Stomach smooth muscle (tissue), 2 donors: Measurements from ENCODE around the gene IGSF21.
A peak's percentile ranks its signal among the peaks of the same experiment; 100 is the strongest.

ENCODE experiments used
- H3K27ac ChIP-seq: one replicate; pipeline ENCODE4 v1.7.0; 2013; ENCODE audit warnings: mild to moderate bottlenecking, low read length, inconsistent platforms
- H3K27me3 ChIP-seq, 2 donors: one replicate each; pipeline ENCODE4 v1.7.0; 2013; ENCODE audit warnings: low read length in 2 of 2; ENCODE audit not compliant: insufficient read depth in 2 of 2, control insufficient read depth in 1 of 2
- H3K36me3 ChIP-seq, 2 donors: one replicate each; pipeline ENCODE4 v1.7.0; 2013; ENCODE audit warnings: low read length in 2 of 2; ENCODE audit not compliant: control insufficient read depth in 2 of 2, insufficient read depth in 2 of 2
- H3K4me1 ChIP-seq: one replicate; pipeline ENCODE4 v1.7.0; 2013; ENCODE audit warnings: low read length; ENCODE audit not compliant: control insufficient read depth, insufficient read depth
- H3K4me3 ChIP-seq, 2 donors: one replicate each; pipeline ENCODE4 v1.7.0; 2013; ENCODE audit warnings: low read length in 2 of 2
- H3K9ac ChIP-seq, 2 donors: one replicate each; pipeline ENCODE4 v1.7.0; 2013; ENCODE audit warnings: low read length in 2 of 2, mild to moderate bottlenecking in 1 of 2
- H3K9me3 ChIP-seq, 2 donors: one replicate each; pipeline ENCODE4 v1.7.0; 2013; ENCODE audit warnings: low read length in 2 of 2; ENCODE audit not compliant: control insufficient read depth in 2 of 2
- donor health status: healthy.
- donor health status: Pancreatic carcinoma.

IGSF21 gene

GRCh38 chr1:18315449-18315848 is 207.9 kb downstream of the IGSF21 start:
- H3K27ac ChIP-seq, result no peak overlapping the region
- no peak overlapping the region for H3K4me3 ChIP-seq
- H3K9me3 ChIP-seq, result peaks cover 4 to 6% of the 10 kb centered on the region in 2 donors
- H3K36me3 ChIP-seq, result no peaks in the 10 kb centered on the region
- no peak overlapping the region for H3K9ac ChIP-seq
- peaks cover 6% of the 10 kb centered on the region for H3K4me1 ChIP-seq
- H3K27me3 ChIP-seq, result peaks cover 3 to 7% of the 10 kb centered on the region in 2 donors

- Histone ChIP-seq H3K27me3 (peaks cover 3 to 7% of the 10 kb centered on the region in 2 donors), H3K9me3 (peaks cover 4 to 6% of the 10 kb centered on the region in 2 donors), H3K9ac (no peak overlapping the region), H3K4me3 (no peak overlapping the region), H3K36me3 (no peaks in the 10 kb centered on the region), H3K27ac (no peak overlapping the region), H3K4me1 (peaks cover 6% of the 10 kb centered on the region)
Measured at GRCh38 chr1:18316764-18317163, 209.2 kb downstream of the IGSF21 start.

- peaks cover 6% of the 10 kb centered on the region for H3K4me1 ChIP-seq
- peaks cover under 1 to 4% of the 10 kb centered on the region in 2 donors for H3K27me3 ChIP-seq
- no peak overlapping the region for H3K9ac ChIP-seq
- peaks cover 4 to 6% of the 10 kb centered on the region in 2 donors for H3K9me3 ChIP-seq
- no peak overlapping the region for H3K4me3 ChIP-seq
- H3K36me3 ChIP-seq, result no peaks in the 10 kb centered on the region
- H3K27ac ChIP-seq, result no peak overlapping the region
Measured at GRCh38 chr1:18319099-18319498, 211.5 kb downstream of the IGSF21 start.

- H3K9ac ChIP-seq, result no peak overlapping the region
- H3K27ac ChIP-seq, result no peak overlapping the region
- H3K36me3 ChIP-seq, result no peaks in the 10 kb centered on the region
- H3K27me3 ChIP-seq, result peaks cover 3 to 4% of the 10 kb centered on the region in 2 donors
- H3K9me3 ChIP-seq, result peaks cover 4 to 6% of the 10 kb centered on the region in 2 donors
- H3K4me3 ChIP-seq, result peak overlapping the region in 1 of 2 donors; percentile 3
- peaks cover 6% of the 10 kb centered on the region for H3K4me1 ChIP-seq
Measured at GRCh38 chr1:18320051-18320450, 212.5 kb downstream of the IGSF21 start.

GRCh38 chr1:18322368-18323032 is 214.9 kb downstream of the IGSF21 start:
- no peak overlapping the region for H3K4me3 ChIP-seq
- peaks cover 4 to 6% of the 10 kb centered on the region in 2 donors for H3K9me3 ChIP-seq
- no peak overlapping the region for H3K9ac ChIP-seq
- peaks cover 9% of the 10 kb centered on the region for H3K4me1 ChIP-seq
- H3K36me3 ChIP-seq, result no peaks in the 10 kb centered on the region
- no peak overlapping the region for H3K27ac ChIP-seq
- peaks cover 3% of the 10 kb centered on the region in 2 donors for H3K27me3 ChIP-seq

GRCh38 chr1:18323259-18323658 is 215.7 kb downstream of the IGSF21 start:
- no peak overlapping the region for H3K27ac ChIP-seq
- no peak overlapping the region for H3K4me3 ChIP-seq
- peaks cover 2 to 3% of the 10 kb centered on the region in 2 donors for H3K27me3 ChIP-seq
- no peak overlapping the region for H3K9ac ChIP-seq
- peaks cover 9% of the 10 kb centered on the region for H3K4me1 ChIP-seq
- peaks cover 4 to 6% of the 10 kb centered on the region in 2 donors for H3K9me3 ChIP-seq
- no peaks in the 10 kb centered on the region for H3K36me3 ChIP-seq

- no peaks in the 10 kb centered on the region for H3K36me3 ChIP-seq
- H3K27me3 ChIP-seq, result peaks cover 2 to 3% of the 10 kb centered on the region in 2 donors
- no peak overlapping the region for H3K9ac ChIP-seq
- peaks cover 9% of the 10 kb centered on the region for H3K4me1 ChIP-seq
- H3K27ac ChIP-seq, result no peak overlapping the region
- H3K9me3 ChIP-seq, result peaks cover 0 to under 1% of the 10 kb centered on the region in 2 donors
- no peak overlapping the region for H3K4me3 ChIP-seq
Measured at GRCh38 chr1:18324246-18324645, 216.6 kb downstream of the IGSF21 start.

GRCh38 chr1:18325136-18325535 is 217.5 kb downstream of the IGSF21 start:
- Histone ChIP-seq H3K27ac (no peak overlapping the region), H3K4me3 (no peak overlapping the region), H3K4me1 (peaks cover 6% of the 10 kb centered on the region), H3K27me3 (peaks cover 3 to 5% of the 10 kb centered on the region in 2 donors), H3K36me3 (no peaks in the 10 kb centered on the region), H3K9me3 (no peaks in the 10 kb centered on the region), H3K9ac (no peak overlapping the region)

GRCh38 chr1:18326211-18326897 is 218.8 kb downstream of the IGSF21 start:
- no peak overlapping the region for H3K9ac ChIP-seq
- no peaks in the 10 kb centered on the region for H3K9me3 ChIP-seq
- no peak overlapping the region for H3K27ac ChIP-seq
- peaks cover 3% of the 10 kb centered on the region for H3K4me1 ChIP-seq
- peaks cover 3 to 5% of the 10 kb centered on the region in 2 donors for H3K27me3 ChIP-seq
- no peaks in the 10 kb centered on the region for H3K36me3 ChIP-seq
- H3K4me3 ChIP-seq, result no peak overlapping the region

GRCh38 chr1:18327650-18328049 is 220.1 kb downstream of the IGSF21 start:
- Histone ChIP-seq H3K4me3 (no peak overlapping the region), H3K27ac (no peak overlapping the region), H3K36me3 (no peaks in the 10 kb centered on the region), H3K27me3 (peaks cover 3 to 6% of the 10 kb centered on the region in 2 donors), H3K4me1 (peaks cover 3% of the 10 kb centered on the region), H3K9me3 (peaks cover 0 to 5% of the 10 kb centered on the region in 2 donors), H3K9ac (no peak overlapping the region)

GRCh38 chr1:18328803-18329202 is 221.2 kb downstream of the IGSF21 start:
- Histone ChIP-seq H3K4me3 (no peak overlapping the region), H3K36me3 (no peaks in the 10 kb centered on the region), H3K9me3 (peaks cover 0 to 5% of the 10 kb centered on the region in 2 donors), H3K4me1 (peaks cover 3% of the 10 kb centered on the region), H3K27me3 (peaks cover 3 to 6% of the 10 kb centered on the region in 2 donors), H3K27ac (no peak overlapping the region), H3K9ac (no peak overlapping the region)
